IPS DF 4.7 (cell line): ENCODE results near the gene OLFM1.

Source experiments
- DNase-seq: peaks from one replicate; pipeline ENCODE4 v3.0.0-alpha.2; 2013; ENCODE audit warnings: low spot score; ENCODE audit errors: extremely low read depth

OLFM1 gene

DNA sequence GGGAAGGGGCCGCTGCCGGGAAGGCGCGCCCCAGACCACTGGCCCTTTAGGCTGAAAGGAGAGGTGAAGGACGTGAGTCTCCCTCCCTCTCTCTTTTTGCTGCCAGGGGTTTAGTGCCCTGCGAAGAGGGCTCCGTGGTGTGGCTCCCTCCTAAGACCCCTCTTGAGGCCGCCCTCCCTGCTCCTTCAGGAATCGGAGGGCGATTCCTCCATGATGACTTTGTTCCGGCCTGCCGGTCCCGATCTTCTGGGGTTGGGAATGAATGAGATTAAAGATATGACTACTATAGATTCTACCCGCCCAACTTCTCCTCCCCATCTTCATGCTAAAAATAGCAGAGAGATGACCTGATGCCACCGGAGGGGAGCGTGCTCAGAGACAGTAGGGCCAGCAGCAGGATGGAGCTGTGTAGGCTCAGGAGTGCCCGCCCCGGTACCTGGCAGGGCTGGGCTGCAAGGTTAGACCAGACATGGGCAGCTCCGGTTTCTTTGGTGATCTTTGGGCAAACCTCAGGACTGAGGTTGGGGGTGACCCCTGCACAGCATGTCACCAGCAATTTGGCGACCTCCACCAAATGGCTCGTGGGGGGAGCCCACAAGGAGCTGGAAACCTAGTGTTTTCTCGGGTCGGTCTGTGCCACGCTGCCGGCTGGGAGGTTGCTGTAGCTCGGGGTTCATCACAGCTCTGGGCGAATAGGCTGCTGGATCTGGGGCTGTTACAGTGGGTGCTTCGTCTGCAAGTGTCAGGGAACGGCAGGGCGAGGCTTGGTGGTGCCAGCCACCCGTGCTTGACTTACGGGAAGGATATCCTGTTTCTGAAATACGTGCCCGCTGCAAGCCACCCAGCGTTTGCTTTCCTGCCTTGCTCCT, 1.7 kb downstream of the OLFM1 start:
- no peak for DNase-seq

DNA sequence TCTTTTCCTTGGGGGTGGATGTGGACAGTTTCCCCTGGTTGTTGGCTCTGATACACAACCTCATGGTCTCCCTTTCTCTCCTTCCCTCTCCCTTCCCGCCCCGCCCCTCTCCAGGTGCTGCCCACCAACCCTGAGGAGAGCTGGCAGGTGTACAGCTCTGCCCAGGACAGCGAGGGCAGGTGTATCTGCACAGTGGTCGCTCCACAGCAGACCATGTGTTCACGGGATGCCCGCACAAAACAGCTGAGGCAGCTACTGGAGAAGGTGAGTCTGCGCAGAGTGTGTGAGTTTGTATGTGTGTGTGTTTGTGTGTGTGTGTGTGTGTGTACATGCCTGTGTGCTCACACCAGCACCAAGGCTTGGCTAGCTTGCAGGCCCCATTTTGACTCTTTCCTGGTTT, 2.6 kb downstream of the OLFM1 start:
- no peak for DNase-seq

DNA sequence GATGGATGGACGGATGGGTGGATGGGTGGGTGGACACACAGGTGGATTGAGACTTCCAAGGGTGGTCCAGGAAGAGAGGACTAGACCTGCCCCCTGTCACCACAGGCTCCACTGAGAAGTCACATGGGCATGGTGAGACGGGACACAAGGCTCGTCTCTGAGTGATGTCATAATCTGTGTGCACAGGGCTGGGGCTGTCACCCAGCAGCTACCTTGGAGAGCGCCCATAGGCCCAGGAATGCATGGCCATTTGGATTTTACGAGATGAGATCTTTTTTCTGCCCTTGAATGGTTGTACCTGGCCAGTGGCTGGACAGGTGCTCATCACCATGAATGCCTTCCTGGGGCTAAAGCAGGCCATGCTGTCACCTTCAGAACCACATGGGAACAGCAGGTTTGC, 3.1 kb downstream of the OLFM1 start:
- DNase-seq = no peak

DNA sequence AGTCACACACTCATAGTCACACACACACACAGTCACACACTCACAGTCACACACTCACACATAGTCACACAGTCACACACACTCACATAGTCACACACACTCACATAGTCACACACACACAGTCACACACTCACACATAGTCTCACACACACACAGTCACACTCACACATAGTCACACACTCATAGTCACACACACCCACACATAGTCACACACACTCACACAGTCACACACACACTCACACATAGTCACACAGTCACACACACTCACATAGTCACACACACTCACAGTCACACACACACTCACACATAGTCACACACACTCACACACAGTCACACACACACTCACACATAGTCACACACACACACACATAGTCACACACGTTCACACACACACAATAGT, 4.1 kb downstream of the OLFM1 start:
- no peak for DNase-seq

DNA sequence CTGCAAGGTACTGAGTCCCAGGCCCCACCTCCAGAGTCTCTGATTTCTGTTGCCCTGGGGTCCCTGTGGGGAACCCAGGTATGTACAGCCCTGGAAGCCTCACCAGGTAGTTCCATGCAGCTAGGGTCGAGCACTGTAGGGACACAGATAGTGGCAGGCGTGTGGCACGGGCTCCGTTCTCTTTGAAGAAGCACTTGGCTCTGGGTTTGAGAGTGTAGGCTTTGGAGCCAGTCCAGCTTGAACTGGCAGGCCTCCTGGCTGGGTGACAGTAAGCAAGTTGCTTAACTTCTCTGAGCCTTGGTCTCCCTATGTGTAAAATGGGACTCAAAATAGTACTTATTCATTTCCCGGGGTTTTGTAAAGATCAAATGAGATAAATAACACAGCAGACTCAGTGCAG, 5.6 kb downstream of the OLFM1 start:
- no peak for DNase-seq

DNA sequence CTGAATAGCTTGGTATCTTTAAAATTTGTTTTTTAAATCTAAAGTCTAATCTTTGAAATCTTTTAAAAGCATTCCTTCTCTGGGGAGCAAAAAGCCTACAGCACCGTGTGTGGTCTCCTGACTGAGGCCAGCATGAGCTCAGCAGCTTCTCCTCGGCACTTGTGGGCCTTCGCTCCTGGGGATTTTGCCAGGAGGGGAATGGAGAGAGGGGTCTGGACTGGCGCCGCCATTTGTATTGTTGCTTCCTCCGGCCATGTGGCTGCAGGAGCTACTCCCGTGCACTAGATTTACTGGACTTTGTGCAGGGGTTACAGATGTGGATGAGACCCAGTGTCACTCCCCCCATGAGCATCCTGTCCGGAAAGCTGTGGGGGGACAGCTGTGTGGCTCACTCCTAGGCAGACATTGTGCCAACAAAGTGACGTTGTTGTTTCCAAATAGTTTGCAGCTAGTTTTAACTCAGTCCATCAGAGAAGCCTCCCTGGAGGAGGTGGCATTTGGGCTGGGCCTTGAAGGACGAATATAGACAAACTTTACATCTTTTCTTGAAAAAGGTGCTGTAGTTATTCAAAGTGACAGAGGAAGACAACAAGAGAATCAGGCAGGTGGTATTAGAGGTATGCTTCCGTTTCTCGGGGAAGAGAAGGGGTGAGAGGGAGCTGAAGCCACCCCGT, 6.6 kb downstream of the OLFM1 start:
- DNase-seq = no peak

DNA sequence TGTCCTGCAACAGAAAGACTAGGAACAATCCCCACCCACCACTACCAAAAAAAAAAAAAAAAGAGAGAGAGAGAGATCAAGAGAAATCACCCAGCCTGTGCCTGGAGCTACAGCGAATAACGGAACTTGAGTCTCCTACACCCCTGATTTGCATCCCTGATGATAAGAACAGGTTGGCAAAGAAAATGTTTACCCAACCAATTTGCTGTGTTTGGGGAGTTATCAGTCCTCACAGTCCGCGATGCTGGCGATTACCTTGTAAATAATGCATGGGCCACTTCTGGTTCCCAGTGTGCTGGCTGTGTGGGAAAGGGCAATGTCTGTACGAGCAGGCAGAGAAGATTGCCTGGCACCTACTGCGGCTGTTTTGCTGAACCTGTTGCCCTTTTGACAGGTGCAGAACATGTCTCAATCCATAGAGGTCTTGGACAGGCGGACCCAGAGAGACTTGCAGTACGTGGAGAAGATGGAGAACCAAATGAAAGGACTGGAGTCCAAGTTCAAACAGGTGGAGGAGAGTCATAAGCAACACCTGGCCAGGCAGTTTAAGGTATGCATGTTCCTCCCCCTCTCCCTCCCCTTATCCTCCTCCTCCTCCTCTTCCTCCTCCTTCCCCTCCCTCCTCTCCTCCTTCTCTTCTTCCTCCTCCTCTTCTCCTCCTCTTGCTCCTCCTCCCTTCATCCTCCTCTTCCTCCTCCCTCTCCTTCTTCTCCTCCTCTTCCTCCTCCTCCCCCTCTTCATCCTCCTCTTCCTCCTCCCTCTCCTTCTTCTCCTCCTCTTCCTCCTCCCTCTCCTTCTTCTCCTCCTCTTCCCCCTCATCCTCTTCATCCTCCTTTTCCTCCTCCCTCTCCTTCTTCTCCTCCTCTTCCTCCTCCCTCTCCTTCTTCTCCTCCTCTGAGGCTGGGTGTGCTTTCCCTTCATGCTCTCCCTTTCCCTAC, 8.3 kb downstream of the OLFM1 start:
- no peak for DNase-seq

DNA sequence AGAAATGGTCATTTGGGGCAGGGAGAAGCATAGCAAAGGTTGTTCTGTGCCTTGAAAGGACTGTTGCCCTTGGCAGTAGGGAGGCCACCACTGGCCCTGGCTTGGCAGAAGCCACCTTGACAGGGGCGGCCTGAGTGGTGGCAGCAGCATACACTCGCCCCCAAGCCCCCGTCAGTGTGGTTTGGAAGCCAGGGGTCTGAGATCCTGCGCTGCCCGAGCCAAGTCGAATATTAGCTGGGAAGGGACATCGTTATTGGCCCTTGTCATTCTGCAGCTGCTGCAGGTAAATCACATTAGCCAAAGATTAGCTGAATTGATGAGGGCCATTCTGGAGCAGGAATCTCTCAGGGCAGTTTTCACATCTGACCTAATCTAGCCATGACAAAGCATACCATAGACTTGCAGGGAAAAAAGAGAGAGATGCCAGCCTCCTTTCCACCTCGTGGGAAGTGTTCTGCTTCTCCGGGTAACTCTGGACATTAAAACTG, 9.0 kb downstream of the OLFM1 start:
- DNase-seq = no peak

DNA sequence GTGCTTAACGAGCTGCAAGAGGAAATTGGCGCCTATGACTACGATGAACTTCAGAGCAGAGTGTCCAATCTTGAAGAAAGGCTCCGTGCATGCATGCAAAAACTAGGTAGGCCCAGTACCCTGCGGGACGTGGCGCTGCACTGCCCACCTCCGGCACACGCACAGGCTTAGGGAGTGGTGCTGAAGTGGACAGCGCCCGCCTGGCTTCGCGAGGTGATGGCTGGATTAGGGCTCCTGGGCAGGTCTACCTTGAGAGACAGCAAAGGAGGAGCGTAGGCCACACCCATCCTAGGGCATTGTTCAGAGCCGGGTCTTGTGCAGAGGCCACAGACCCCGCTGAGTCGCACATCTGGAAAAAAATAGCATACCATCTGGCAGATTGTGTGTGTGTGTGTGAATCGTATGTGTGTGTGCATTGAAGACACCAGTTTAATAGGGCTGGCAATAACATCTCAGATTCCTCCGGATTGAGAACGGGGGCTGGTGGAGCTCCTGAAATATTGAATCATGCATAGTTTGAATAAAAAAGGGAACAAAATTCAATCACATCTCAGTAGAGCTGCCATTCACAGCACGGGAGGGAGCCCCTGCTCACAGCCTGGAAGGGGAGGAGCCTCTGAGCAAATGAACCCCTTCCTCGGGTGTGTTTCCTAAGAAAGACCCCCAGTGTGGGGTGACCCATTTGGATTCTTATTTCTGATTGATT, 11.1 kb downstream of the OLFM1 start:
- DNase-seq = no peak

DNA sequence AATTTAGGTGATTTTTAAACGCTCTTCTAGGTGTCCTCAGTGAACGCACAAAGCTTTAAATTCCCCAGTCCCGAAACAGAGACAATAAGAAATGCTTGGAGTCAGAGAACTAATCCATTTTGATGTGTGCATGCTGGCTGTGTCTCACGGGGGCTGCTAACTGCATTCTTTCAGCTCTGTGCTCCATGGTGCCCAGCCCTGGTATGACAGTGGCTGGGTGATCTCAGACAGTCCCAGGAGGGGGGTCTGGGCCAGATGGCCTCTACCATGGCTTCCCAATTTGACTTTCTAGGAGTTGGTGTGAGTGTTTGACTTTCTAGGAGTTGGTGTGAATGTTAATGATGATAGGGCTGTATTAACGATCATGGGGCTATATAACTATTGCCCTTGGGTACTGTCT, 12.1 kb downstream of the OLFM1 start:
- DNase-seq = no peak

DNA sequence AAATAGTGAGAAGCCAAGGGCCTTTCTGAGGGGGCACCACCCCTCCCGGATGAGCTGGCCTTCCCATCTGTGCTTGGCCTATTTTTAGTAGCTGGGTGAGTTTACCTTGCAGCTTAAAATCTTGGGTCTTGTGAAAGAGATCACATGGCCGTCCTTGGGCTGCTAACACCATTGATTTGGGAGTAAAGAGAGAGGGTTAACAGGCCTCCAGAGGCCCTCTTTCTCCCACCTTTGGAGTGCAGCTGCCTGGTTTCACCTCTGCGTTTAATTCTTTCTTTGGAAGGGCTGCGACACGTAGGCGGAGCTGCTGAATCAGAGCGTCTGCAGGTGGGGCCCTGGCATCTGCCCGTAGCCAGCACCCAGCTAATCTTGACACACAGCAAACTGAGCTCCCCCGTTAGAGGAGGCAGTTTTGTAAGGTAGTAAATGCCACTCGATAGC, 12.8 kb downstream of the OLFM1 start:
- DNase-seq = no peak

DNA sequence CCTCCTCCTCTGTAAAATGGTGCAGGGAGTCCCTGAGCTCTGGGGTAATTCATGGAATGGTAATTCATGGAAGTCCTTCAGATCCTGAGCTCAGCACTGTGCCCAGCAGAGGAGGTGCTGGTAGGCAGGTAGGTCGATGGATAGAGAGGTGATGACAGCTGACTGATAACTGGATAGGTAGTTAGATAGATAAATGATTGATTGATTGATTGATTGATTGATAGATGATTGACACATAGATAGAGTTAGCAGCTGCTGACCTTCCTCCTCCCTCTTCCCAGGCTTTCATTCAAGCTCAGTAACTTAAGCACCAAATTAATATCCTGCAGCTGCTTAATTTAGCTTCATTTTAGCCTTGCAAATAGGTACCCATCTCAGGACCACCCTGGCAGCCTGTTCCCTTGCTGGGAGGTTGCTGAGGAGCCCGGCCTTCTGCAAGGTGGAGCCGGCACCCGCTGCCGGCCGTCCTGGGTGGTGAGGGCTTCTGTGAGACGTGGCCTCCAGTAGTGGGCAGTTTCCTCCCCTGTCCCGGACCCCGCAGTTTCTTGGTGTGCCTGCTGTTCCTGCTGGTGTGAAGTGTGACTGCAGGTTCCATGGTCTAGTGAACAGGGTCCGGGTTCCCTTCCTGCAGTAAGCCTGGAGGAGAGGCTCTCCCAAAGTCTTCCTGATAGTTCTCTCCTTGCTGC, 13.4 kb downstream of the OLFM1 start:
- DNase-seq = no peak

DNA sequence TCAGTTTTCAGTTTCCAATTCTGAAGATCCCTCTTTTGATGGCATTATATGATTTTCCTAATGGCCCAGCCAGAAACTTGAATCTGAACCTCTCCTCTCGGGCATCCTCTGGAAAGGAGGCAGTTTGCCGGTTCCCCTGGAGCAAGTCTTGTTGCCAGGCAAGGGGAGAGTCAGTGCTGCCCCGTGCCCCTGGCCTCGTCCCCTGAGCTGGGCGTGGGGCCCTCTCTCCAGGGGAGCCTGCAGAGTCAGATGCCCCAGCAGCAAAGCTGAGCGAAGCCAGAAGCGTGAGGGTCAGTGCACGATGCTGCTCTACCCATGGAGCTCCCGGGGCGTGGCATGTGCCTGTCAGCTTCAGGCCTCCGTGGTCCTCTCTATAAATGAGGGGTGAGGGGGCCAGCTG, 14.0 kb downstream of the OLFM1 start:
- DNase-seq = no peak

DNA sequence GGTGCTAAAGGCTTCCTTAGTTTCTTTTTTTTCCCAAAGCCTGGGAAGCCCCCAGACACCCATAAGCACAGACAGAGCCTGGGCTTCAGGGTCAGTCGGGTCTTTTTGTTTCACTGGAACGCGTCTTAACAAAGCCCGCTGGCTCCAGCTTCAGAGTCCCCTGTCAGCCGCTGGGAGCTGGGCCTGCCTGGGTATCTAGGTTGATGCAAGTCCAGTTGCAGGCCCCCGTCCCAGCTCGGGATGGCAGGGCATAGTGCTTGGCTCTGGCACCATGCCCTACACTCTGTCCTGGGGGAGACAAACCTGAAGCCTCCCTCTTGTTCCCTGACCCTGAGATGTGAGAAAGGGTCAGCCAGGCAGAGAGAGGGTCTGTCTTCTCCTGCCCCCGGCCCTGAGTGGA, 14.5 kb downstream of the OLFM1 start:
- no peak for DNase-seq

DNA sequence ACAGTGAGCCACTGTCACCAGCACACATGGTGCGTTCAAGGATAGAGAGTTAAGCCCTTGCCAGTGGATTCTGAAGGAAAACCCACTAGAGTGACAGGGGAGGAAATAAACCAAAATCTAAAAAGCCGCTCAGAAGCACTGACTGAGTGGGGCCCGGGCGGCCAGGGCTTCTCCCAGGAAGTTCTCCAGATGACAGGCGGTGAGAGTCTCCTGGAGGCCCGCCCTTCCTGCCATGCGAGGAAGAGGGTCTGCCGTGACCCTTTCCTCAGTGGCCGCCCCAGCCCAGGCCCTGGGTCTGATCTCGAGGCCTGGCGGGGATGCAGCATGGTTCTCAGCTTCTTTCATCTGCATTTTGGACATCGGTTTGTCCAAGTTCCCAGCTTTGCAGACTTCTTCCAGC, 14.9 kb downstream of the OLFM1 start:
- DNase-seq = no peak

DNA sequence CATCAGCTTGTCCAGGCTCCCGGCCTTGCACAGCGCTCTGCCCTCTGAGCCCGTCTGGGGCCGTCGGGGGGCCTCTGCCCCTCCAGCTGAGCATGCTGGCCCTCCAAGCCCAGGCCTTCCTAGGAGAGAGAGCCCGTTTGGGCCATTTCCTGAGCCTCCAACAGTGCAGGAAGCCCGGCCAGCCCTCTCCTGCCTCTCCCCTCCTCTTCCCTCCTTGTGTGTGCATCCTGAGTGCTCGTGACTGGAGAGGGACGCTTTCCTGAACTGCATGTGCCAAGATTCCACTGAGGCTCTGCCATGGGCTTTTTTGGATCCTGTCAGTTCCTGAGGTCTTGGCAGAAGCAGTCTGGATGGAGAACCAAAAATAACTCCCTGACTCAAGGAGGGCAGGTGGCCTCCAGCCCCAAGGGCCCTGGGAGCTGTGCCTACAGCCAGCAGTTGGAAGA, 15.6 kb downstream of the OLFM1 start:
- DNase-seq = no peak

DNA sequence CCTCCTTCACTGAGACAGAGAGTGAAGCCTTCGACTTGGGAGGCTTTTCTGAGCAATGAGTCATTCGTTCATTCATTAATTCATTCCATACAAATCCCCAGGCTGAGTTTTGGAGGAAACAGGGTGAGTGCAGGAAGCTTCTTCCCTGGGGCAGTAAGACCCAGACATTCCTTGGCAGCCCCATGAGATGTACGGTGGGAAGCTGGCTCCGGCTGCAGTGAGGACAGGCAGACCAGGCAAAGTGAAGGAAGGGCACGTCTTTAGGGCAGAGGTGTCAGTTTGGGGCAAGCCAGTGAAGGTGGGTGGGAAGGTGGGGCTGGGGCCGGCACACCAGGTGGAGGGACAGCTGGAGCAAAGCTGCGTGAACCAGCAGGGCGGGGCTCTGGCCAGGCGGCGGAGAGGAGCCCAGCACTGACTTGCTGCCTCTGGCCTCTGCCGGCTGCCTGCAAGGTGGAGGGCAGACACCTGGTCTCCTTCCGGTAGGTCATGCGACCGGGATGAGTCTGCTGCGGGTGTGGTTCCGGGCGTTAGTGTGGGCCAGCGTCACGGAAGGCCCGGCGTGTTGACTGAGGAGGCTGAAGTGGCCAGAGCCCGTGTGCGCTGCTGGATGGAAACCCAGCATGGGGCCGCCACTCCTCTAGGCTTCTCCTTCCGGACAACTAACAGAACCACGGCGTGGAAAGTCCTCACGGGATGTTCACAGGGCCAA, 16.6 kb downstream of the OLFM1 start:
- DNase-seq = no peak

DNA sequence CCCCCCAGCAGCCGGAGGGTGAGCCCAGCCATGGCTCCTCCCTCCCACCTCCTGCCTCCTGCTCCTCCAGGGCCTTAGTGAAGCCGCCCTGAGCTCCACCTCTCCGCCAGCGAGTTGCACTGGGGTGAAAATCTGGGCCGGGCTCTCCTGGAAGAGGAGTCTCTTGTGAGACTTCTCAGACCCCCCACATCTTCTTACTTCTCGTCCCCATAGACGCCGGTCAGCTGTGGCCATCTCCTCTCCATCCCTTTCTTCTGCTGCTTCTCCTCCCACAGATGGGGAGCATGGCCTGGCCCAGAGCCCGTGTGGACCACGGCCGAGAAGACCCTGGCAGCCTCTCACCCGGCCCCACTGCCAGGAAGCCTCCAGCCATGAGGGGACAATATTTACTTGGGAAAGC, 17.3 kb downstream of the OLFM1 start:
- DNase-seq = no peak

DNA sequence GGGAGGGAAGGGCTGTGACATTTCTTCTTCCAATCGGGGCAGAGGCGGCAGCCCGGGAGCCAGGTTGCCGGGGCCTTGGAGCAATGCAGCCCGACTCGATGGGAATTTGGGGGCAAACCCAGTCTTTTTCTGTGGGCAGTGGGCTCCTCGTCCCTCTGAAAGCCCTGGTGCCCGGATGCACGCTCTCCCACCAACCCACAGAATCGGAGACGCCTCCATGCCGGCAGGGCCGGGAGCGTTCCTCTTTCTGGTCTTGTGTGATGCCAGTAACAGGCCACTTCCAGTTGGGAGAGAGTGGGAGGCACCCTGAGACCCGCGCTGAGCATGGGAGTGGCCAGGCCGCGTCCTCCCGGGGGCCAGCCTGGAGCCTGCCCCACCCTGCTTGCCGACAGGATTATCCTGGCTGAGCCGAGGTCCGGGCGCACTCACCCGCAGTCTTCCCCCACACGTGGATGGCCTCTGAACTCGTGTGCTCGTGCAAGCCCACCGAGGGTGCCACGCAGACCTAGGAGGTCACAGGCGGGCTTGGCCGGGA, 17.8 kb downstream of the OLFM1 start:
- no peak for DNase-seq
